Left ventricle myocardium superior (tissue), 1 donor: ENCODE results near the gene EPHB2. TPM values are rescaled to one million over a fixed set of nuclear protein-coding genes. Genes with fewer than 3 reads are reported as not detected.
A peak's percentile ranks its signal among the peaks of the same experiment; 100 is the strongest.

ENCODE experiments used
- ATAC-seq: fragments of 200-7000 bp; cut with Tn5 transposase; one replicate; pipeline ENCODE4 v1.9.1; 2020; ENCODE audit warnings: mild to moderate bottlenecking, moderate library complexity
- DNase-seq: peaks from one replicate; pipeline ENCODE4 v3.0.0-alpha.2; 2020
- intact Hi-C: fragments of 100-400 bp; cut with micrococcal nuclease; formaldehyde crosslinking; loops from one replicate; pipeline ENCODE4 v1.11.0; 2022
- total RNA-seq: library from RNA; stranded (reverse); fragmentation: NEBNext Ultra II Directional; extraction: Animal tissue kit (Norgen Biotek cat#: 25700); gene quantifications from one replicate; pipeline ENCODE4 v1.2.1, GENCODE V29; 2021
- donor health status: DM: no; HTN: yes; CAD: no; lungs with severe emphysema.

The EPHB2 gene
- total RNA-seq, 1 donor from 2014 or later = 2.4 TPM

GRCh38 chr1:22712502-22713271 lies 2.0 kb downstream of the EPHB2 start:
- ATAC-seq (no peak), DNase-seq (no peak)
- intact Hi-C loops = no loop called here

GRCh38 chr1:22714455-22714854 lies 3.8 kb downstream of the EPHB2 start:
- ATAC-seq (no peak), DNase-seq (no peak)
- intact Hi-C loops = no loop called here

GRCh38 chr1:22717037-22717760 lies 6.6 kb downstream of the EPHB2 start:
- intact Hi-C loops = no loop called here

GRCh38 chr1:22721122-22721873 lies 10.7 kb downstream of the EPHB2 start:
- no peak for DNase-seq
- no peak for ATAC-seq
- intact Hi-C loops = no loop called here

More at GRCh38 chr1:22717037-22717760, 6.6 kb downstream of the EPHB2 start:
- no peak for ATAC-seq
- DNase-seq = no peak

- DNase-seq = no peak
- ATAC-seq = no peak
- intact Hi-C loops = no loop called here
Measured at GRCh38 chr1:22722901-22723550, 12.4 kb downstream of the EPHB2 start.

GRCh38 chr1:22727873-22728272 lies 17.2 kb downstream of the EPHB2 start:
- intact Hi-C loops = no loop called here
- DNase-seq (no peak), ATAC-seq (no peak)

- ATAC-seq (no peak), DNase-seq (no peak)
- intact Hi-C loops = no loop called here
Measured at GRCh38 chr1:22728751-22729399, 18.2 kb downstream of the EPHB2 start.

GRCh38 chr1:22729400-22729773 lies 18.7 kb downstream of the EPHB2 start:
- ATAC-seq = no peak
- no peak for DNase-seq
- intact Hi-C loops = no loop called here

- intact Hi-C loops = no loop called here
- ATAC-seq (no peak), DNase-seq (no peak)
Measured at GRCh38 chr1:22729912-22730311, 19.3 kb downstream of the EPHB2 start.

- DNase-seq (no peak), ATAC-seq (peak; percentile 63)
- intact Hi-C loops = no loop called here
Measured at GRCh38 chr1:22731924-22732720, 21.5 kb downstream of the EPHB2 start.

- intact Hi-C loops = no loop called here
- ATAC-seq (no peak), DNase-seq (no peak)
Measured at GRCh38 chr1:22733643-22734042, 23.0 kb downstream of the EPHB2 start.

- intact Hi-C loops = no loop called here
Measured at GRCh38 chr1:22736501-22737080, 26.0 kb downstream of the EPHB2 start.

GRCh38 chr1:22737374-22738068 lies 26.9 kb downstream of the EPHB2 start:
- intact Hi-C loops = no loop called here

More at GRCh38 chr1:22736501-22737080, 26.0 kb downstream of the EPHB2 start:
- ATAC-seq (no peak), DNase-seq (no peak)

GRCh38 chr1:22738069-22738435 lies 27.4 kb downstream of the EPHB2 start:
- DNase-seq (no peak), ATAC-seq (no peak)
- intact Hi-C loops = no loop called here

More at GRCh38 chr1:22737374-22738068, 26.9 kb downstream of the EPHB2 start:
- no peak for ATAC-seq
- no peak for DNase-seq

GRCh38 chr1:22738522-22738921 lies 27.9 kb downstream of the EPHB2 start:
- no peak for ATAC-seq
- intact Hi-C loops = no loop called here
- DNase-seq = no peak

- DNase-seq (peak; percentile 49), ATAC-seq (no peak)
- intact Hi-C loops = no loop called here
Measured at GRCh38 chr1:22739648-22740385, 29.2 kb downstream of the EPHB2 start.

GRCh38 chr1:22741118-22741517 lies 30.5 kb downstream of the EPHB2 start:
- intact Hi-C loops = no loop called here
- DNase-seq (no peak), ATAC-seq (no peak)
